Measurements from ENCODE around the gene GPR137B. TPM values are rescaled to one million over a fixed set of nuclear protein-coding genes. Genes with fewer than 3 reads are reported as not detected.

Gene GPR137B
- total RNA-seq, 1 experiment from 2014 or later, result 11.4 TPM

DNA sequence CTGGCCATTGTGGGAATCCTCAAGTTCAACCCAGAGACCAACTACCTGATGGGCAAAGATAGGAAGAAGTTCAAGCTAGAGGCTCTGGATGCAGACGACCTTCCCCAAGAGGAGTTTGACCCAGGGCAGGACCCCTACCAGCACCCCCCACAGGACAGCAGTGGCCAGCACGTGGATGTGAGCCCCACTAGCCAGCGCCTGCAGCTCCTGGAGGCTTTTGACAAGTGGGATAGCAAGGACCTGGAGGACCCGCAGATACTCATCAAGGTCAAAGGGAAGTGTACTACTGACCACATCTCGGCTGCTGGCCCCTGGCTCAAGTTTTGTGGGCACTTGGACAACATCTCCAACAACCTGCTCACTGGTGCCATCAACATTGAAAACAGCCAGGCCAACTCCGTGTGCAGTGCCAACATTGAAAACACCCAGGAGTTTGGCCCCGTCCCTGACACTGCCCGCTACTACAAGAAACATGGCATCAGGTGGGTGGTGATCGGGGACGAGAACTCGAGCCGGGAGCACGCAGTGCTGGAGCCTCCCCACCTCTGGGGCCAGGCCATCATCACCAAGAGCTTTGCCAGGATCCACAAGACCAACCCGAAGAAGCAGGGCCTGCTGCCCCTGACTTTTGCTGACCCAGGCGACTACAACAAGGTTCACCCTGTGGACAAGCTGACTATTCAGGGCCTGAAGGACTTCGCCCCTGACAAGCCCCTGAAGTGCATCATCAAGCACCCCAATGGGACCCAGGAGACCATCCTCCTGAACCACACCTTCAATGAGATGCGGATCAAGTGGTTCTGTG lies 30.6 kb upstream of the GPR137B start:
- peaks cover 1 to 8% of the 10 kb centered on the region in 2 experiments; a peak in 3 of 4 replicates for H3K4me1 ChIP-seq (ENCODE audit: control insufficient read depth in 1 of 2, insufficient read depth in 2 of 2, low read length in 2 of 2)
- H3K27ac ChIP-seq (ENCODE audit: low read depth, low read length), result no peak overlapping the region
- H3K9me3 ChIP-seq (ENCODE audit: control insufficient read depth in 1 of 2, insufficient read depth in 1 of 2, low read depth in 1 of 2, low read length in 2 of 2), result no peaks in the 10 kb centered on the region
- CTCF ChIA-PET, result no interaction called here
- RAD21 ChIA-PET (ENCODE audit: low non-redundant PET in 1 of 2, low total read pairs in 2 of 2, uncharacterized antibody in 2 of 2, unreplicated experiment in 2 of 2), result no interaction called here
- no peak overlapping the region for H2AFZ ChIP-seq (ENCODE audit: low read depth, low read length, poor library complexity, severe bottlenecking)
- H3K9ac ChIP-seq (ENCODE audit: low read length), result no peak overlapping the region
- H3K9me2 ChIP-seq (ENCODE audit: insufficient read depth), result no peaks in the 10 kb centered on the region
- H3K79me2 ChIP-seq (ENCODE audit: insufficient read depth, low read length), result no peaks in the 10 kb centered on the region
- TF ChIP-seq ZNF274 (IDR thresholded peaks at IDR 0.05; ENCODE audit: low read depth, low read length) (no peak), POLR2AphosphoS5 (IDR thresholded peaks at IDR 0.05; ENCODE audit: low read depth, low read length) (no peak), CBX3 (IDR thresholded peaks at IDR 0.05; ENCODE audit: low read depth) (no peak), FOSL1 (IDR thresholded peaks at IDR 0.05; ENCODE audit: low read depth) (no peak), SP1 (IDR thresholded peaks at IDR 0.05; ENCODE audit: low read depth) (no peak), TCF7L2 (IDR thresholded peaks at IDR 0.05; ENCODE audit: borderline replicate concordance, extremely low read depth, insufficient read depth, insufficient read length) (no peak), EGR1 (IDR thresholded peaks at IDR 0.05; ENCODE audit: low read depth) (no peak), YY1 (IDR thresholded peaks at IDR 0.05; ENCODE audit: extremely low read depth, insufficient replicate concordance, low read depth, low read length) (no peak), ELF1 (IDR thresholded peaks at IDR 0.05; ENCODE audit: borderline replicate concordance, low read depth) (no peak), EZH2 (IDR thresholded peaks at IDR 0.05) (no peak), EZH2phosphoT487 (IDR thresholded peaks at IDR 0.05; ENCODE audit: borderline replicate concordance) (no peak), JUND (IDR thresholded peaks at IDR 0.05) (no peak)
- TF ChIP-seq, protein P1, sequence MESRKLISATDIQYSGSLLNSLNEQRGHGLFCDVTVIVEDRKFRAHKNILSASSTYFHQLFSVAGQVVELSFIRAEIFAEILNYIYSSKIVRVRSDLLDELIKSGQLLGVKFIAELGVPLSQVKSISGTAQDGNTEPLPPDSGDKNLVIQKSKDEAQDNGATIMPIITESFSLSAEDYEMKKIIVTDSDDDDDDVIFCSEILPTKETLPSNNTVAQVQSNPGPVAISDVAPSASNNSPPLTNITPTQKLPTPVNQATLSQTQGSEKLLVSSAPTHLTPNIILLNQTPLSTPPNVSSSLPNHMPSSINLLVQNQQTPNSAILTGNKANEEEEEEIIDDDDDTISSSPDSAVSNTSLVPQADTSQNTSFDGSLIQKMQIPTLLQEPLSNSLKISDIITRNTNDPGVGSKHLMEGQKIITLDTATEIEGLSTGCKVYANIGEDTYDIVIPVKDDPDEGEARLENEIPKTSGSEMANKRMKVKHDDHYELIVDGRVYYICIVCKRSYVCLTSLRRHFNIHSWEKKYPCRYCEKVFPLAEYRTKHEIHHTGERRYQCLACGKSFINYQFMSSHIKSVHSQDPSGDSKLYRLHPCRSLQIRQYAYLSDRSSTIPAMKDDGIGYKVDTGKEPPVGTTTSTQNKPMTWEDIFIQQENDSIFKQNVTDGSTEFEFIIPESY (IDR thresholded peaks at IDR 0.05; ENCODE audit: extremely low read depth, insufficient replicate concordance, low read length), result no peak
- TF ChIP-seq, protein P2, sequence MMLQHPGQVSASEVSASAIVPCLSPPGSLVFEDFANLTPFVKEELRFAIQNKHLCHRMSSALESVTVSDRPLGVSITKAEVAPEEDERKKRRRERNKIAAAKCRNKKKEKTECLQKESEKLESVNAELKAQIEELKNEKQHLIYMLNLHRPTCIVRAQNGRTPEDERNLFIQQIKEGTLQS (IDR thresholded peaks at IDR 0.05), result no peak
- DNase-seq (ENCODE audit: low read depth, low spot score) (no peak), ATAC-seq (no peak)
- BruUV-seq (replicated peaks), result no TSS peak
- intact Hi-C loops (cut with micrococcal nuclease), result no loop called here
- H3K4me3 ChIP-seq (replicated peaks in 1 of 2; ENCODE audit: low read depth in 1 of 2, low read length in 2 of 2), result no peak overlapping the region
- no peak overlapping the region for H3K4me2 ChIP-seq (ENCODE audit: low read length)
- H3K36me3 ChIP-seq (ENCODE audit: control insufficient read depth in 1 of 2, insufficient read depth in 2 of 2, low read length in 2 of 2), result no peaks in the 10 kb centered on the region
- no peaks in the 10 kb centered on the region for H4K20me1 ChIP-seq (ENCODE audit: insufficient read depth)
- H3K27me3 ChIP-seq (ENCODE audit: insufficient read depth, low read length), result no peaks in the 10 kb centered on the region
- POLR2A ChIA-PET, result no interaction called here

All from HCT116 (cell line).